Suprapubic skin (tissue), 4 donors: ENCODE measurements around the gene PRXL2B. TPM values are rescaled to one million over a fixed set of nuclear protein-coding genes. Genes with fewer than 3 reads are reported as not detected.
"Not testable (repeated sequence)": the region's sequence is repeated elsewhere in the genome, so short reads cannot be mapped to it uniquely, and the experiment has no call there.

Experiments used
- DNase-seq, 2 donors: peaks; one replicate each; pipeline ENCODE4 v3.0.0-alpha.2; 2019; ENCODE audit warnings: low spot score in 2 of 2
- H3K27ac ChIP-seq: fragments of 200-600 bp; sonication (generic); one replicate; pipeline ENCODE4 v1.5.1; 2019
- H3K27me3 ChIP-seq: fragments of 200-600 bp; sonication (generic); one replicate; pipeline ENCODE4 v1.5.1; 2019
- H3K36me3 ChIP-seq: fragments of 200-600 bp; sonication (generic); one replicate; pipeline ENCODE4 v1.5.1; 2019
- H3K4me1 ChIP-seq: fragments of 200-600 bp; sonication (generic); one replicate; pipeline ENCODE4 v1.5.1; 2019
- H3K4me3 ChIP-seq: fragments of 200-600 bp; sonication (generic); one replicate; pipeline ENCODE4 v1.5.1; 2019; ENCODE audit warnings: mild to moderate bottlenecking
- H3K9me3 ChIP-seq: fragments of 200-600 bp; sonication (generic); one replicate; pipeline ENCODE4 v1.5.1; 2019
- EP300 ChIP-seq: sonication (generic); formaldehyde crosslinking; IDR thresholded peaks from one replicate; pipeline ENCODE4 v1.6.1; 2017; ENCODE audit warnings: antibody characterized with exemption
- POLR2A ChIP-seq, 2 donors: fragments of 450-650 bp; IDR thresholded peaks; one replicate each; pipeline ENCODE4 v1.6.1; 2017; ENCODE audit warnings: antibody characterized with exemption in 2 of 2, mild to moderate bottlenecking in 2 of 2, moderate library complexity in 2 of 2
- POLR2AphosphoS5 ChIP-seq, 3 donors: sonication (generic); formaldehyde crosslinking; IDR thresholded peaks; one replicate each; pipeline ENCODE4 v1.6.1; 2017; ENCODE audit warnings: antibody characterized with exemption in 3 of 3
- WGBS: methylation state at CpG from one replicate; pipeline ENCODE4 v1.1.5; 2018; 5-methylcytosine and 5-hydroxymethylcytosine counted together
- total RNA-seq, 4 donors: library from RNA; depleted of rRNA; stranded (reverse); fragments of >200 nt; gene quantifications; one replicate each; pipeline ENCODE4 v1.1.0, GENCODE V29; 2016
- TF ChIP-seq, protein P1 (sequence below), 2 donors: fragments of 200-600 bp in 1 of 2; fragments of 450-650 bp in 1 of 2; sonication (generic) in 1 of 2; IDR thresholded peaks; one replicate each; pipeline ENCODE4 v1.5.1; 2016 to 2019; ENCODE audit warnings: antibody characterized with exemption in 2 of 2, mild to moderate bottlenecking in 1 of 2, moderate library complexity in 1 of 2

Gene PRXL2B
- total RNA-seq, 4 donors from 2014 or later: 9.7 to 16.3 (median 10.7) TPM

- peak overlapping the region; percentile 95 for H3K27ac ChIP-seq
- 68% methylated on average over 8 of the region's 19 CpGs for WGBS
- no peaks in the 10 kb centered on the region for H3K36me3 ChIP-seq
- peaks cover 85% of the 10 kb centered on the region for H3K4me1 ChIP-seq
- no peaks in the 10 kb centered on the region for H3K9me3 ChIP-seq
- no peak for DNase-seq
- H3K4me3 ChIP-seq: no peak overlapping the region
- TF ChIP-seq, protein P1, sequence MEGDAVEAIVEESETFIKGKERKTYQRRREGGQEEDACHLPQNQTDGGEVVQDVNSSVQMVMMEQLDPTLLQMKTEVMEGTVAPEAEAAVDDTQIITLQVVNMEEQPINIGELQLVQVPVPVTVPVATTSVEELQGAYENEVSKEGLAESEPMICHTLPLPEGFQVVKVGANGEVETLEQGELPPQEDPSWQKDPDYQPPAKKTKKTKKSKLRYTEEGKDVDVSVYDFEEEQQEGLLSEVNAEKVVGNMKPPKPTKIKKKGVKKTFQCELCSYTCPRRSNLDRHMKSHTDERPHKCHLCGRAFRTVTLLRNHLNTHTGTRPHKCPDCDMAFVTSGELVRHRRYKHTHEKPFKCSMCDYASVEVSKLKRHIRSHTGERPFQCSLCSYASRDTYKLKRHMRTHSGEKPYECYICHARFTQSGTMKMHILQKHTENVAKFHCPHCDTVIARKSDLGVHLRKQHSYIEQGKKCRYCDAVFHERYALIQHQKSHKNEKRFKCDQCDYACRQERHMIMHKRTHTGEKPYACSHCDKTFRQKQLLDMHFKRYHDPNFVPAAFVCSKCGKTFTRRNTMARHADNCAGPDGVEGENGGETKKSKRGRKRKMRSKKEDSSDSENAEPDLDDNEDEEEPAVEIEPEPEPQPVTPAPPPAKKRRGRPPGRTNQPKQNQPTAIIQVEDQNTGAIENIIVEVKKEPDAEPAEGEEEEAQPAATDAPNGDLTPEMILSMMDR (IDR thresholded peaks at IDR 0.05): no peak
- TF ChIP-seq POLR2A (IDR thresholded peaks at IDR 0.05): no peak
- TF ChIP-seq POLR2AphosphoS5 (IDR thresholded peaks at IDR 0.05): no peak
- no peak for TF ChIP-seq EP300
- peaks cover 11% of the 10 kb centered on the region for H3K27me3 ChIP-seq
These were observed 41.5 kb upstream of the PRXL2B start for GRCh38 chr1:2544875-2545640.

DNA sequence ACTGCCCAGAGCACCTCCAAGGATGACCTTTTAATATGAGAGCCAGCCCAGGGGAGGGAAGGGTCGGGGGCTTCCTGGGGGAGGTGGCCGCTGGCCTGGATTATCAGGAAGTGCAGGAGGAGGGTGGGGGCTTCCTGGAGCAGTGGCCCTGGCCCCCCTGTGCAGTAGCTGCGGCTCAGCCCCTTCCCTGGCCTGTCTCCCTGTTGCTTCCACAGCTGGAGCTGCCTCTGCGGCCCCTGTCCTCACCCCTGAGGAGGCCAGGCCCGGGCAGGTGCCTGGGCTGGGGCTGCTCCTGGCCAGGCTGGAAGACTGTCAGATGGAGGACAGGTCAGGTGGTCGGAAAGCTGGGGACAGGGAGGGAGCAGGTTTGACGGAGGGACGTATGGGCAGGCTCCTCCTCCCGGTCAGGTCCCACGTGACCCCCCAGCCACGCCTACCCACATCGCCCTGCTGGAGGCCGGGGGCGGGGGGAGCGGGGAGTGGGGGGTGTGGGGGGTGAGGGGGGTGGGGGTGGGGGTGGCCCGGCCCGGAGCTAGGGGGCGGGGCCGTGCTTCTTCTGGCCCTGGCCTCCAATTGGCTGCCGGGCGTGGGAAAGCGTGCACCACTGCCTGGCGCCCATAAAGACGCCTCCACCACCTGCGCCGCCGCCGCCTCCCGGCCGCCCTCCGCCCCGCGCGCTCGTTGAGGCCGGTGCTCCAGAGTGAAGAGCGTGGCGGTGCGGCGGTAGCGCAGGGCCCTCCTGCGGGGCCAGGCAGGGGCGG lies 40.6 kb upstream of the PRXL2B start:
- Histone ChIP-seq H3K36me3 (no peaks in the 10 kb centered on the region), H3K27ac (peak overlapping the region; percentile 95), H3K9me3 (no peaks in the 10 kb centered on the region), H3K27me3 (peaks cover 2% of the 10 kb centered on the region), H3K4me3 (peak overlapping the region; percentile 64), H3K4me1 (peaks cover 79% of the 10 kb centered on the region)
- peak; percentile 95 to 96 for DNase-seq
- TF ChIP-seq POLR2AphosphoS5 (IDR thresholded peaks at IDR 0.05) (no peak), POLR2A (IDR thresholded peaks at IDR 0.05) (peak in 1 of 2 donors; percentile 13)
- no CpG with 5 or more reads among the region's 43 CpGs for WGBS

GRCh38 chr1:2546515-2547209 lies 39.9 kb upstream of the PRXL2B start:
- TF ChIP-seq, protein P1 (IDR thresholded peaks at IDR 0.05): peak in 1 of 2 donors; percentile 13
- TF ChIP-seq POLR2AphosphoS5 (IDR thresholded peaks at IDR 0.05): no peak
- DNase-seq: peak; percentile 90 to 93
- Histone ChIP-seq H3K36me3 (no peaks in the 10 kb centered on the region), H3K27ac (peak overlapping the region; percentile 95), H3K27me3 (no peaks in the 10 kb centered on the region), H3K9me3 (no peaks in the 10 kb centered on the region), H3K4me3 (peak overlapping the region; percentile 64), H3K4me1 (peaks cover 72% of the 10 kb centered on the region)
- 2% methylated on average over 9 of the region's 52 CpGs for WGBS

- Histone ChIP-seq H3K27me3 (no peaks in the 10 kb centered on the region), H3K4me3 (peak overlapping the region; percentile 64), H3K36me3 (no peaks in the 10 kb centered on the region), H3K27ac (peak overlapping the region; percentile 95), H3K4me1 (peaks cover 68% of the 10 kb centered on the region), H3K9me3 (no peaks in the 10 kb centered on the region)
- no peak for DNase-seq
- whole genome bisulfite sequencing: 6% methylated on average over 6 of the region's 27 CpGs
- TF ChIP-seq EP300 (no peak), POLR2A (IDR thresholded peaks at IDR 0.05) (no peak), POLR2AphosphoS5 (IDR thresholded peaks at IDR 0.05) (no peak)
- TF ChIP-seq, protein P1 (IDR thresholded peaks at IDR 0.05): no peak
These were observed 39.1 kb upstream of the PRXL2B start for GRCh38 chr1:2547210-2548067.

DNA sequence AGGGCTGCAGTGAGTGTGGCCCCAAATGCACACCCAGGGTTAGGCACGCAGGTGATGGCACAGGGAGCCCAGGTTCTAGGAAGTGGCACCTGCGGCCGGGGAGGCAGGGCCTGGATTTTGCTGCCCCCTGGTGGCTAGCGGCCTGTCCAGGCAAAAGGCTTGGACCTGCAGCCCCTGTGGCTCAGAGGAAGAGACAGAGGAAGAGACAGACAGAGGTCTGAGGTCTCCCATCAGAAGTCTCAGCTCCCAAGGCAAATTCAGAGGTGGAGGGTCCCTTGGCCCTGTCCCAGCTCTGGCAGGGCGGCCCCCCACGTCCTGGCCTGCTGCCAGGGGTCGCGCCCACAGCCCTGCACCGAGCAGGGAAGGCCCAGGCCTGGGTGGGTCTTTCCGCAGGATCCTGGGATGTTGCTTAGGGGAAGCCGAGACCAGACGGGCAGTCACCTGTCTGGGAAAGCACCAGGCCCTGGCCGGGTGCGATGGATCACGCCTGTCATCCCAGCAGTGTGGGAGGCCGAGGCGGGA lies 38.4 kb upstream of the PRXL2B start:
- Histone ChIP-seq H3K4me1 (peaks cover 68% of the 10 kb centered on the region), H3K4me3 (peak overlapping the region; percentile 64), H3K27me3 (no peaks in the 10 kb centered on the region), H3K36me3 (no peaks in the 10 kb centered on the region), H3K27ac (peak overlapping the region; percentile 95), H3K9me3 (no peaks in the 10 kb centered on the region)
- 0% methylated on average over 3 of the region's 17 CpGs for WGBS
- peak in 1 of 2 donors; percentile 14 for TF ChIP-seq POLR2A (IDR thresholded peaks at IDR 0.05)
- TF ChIP-seq EP300: no peak
- no peak for TF ChIP-seq POLR2AphosphoS5 (IDR thresholded peaks at IDR 0.05)
- TF ChIP-seq, protein P1 (IDR thresholded peaks at IDR 0.05): peak; percentile 84 to 93
- DNase-seq: peak; percentile 89 to 92

GRCh38 chr1:2549367-2550029 lies 37.1 kb upstream of the PRXL2B start:
- peak overlapping the region; percentile 64 for H3K4me3 ChIP-seq
- not testable (repeated sequence) for H3K36me3 ChIP-seq, H3K9me3 ChIP-seq, DNase-seq, H3K27me3 ChIP-seq
- H3K27ac ChIP-seq: peak overlapping the region; percentile 95
- WGBS: 86% methylated on average over 9 of the region's 28 CpGs
- H3K4me1 ChIP-seq: peaks cover 60% of the 10 kb centered on the region

DNA sequence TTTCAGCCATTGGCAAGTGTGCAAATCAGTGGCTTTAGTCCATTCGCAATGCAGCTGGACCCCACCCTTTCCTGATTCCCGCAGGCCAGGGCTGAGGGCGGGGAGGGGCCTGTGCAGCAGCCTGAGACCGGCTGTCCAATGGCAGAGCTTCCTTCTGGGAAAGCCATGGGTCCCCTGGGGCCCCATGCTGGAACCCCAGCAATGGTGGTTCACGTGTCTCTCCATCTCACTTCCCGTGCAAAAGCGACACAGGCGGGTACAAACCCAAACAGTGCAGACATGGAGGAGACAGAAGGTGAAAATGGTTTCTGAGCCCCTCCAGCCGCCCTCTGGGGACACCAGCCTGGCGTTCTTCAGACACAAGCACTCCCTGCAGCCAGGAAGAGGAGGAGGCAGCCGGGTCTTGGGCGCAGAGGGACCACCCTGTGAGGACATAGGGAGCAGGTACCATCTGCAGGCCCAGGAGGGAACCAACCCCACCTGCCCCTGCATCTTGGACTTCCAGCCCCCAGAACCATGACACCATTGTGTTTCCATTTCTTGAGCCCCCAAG lies 36.2 kb upstream of the PRXL2B start:
- Histone ChIP-seq H3K4me1 (peaks cover 59% of the 10 kb centered on the region), H3K27ac (peak overlapping the region; percentile 18)
- not testable (repeated sequence) for H3K4me3 ChIP-seq, H3K27me3 ChIP-seq, H3K36me3 ChIP-seq, DNase-seq, H3K9me3 ChIP-seq
- WGBS: 67% methylated on average over 2 of the region's 12 CpGs
